IMR-90 (cell line): ENCODE measurements around the gene GALNT7. TPM values are rescaled to one million over a fixed set of nuclear protein-coding genes. Genes with fewer than 3 reads are reported as not detected.
A peak's percentile ranks its signal among the peaks of the same experiment; 100 is the strongest.

Source experiments
- ATAC-seq: fragments of 200-7000 bp; cut with Tn5 transposase; 2 replicates; pipeline ENCODE4 v1.9.1; 2020; ENCODE audit warnings: low read depth, mild to moderate bottlenecking, moderate library complexity
- BruUV-seq: library from RNA; stranded (reverse); fragments of 400-500 nt; replicated peaks from 2 replicates; lab custom pipeline; 2021; lab: Mats Ljungman, UMichigan
- CTCF ChIA-PET: fragments of 300-600 bp; formaldehyde crosslinking; extraction: SDS; loops from one replicate; lab custom pipeline; 2021; ENCODE audit warnings: antibody characterized with exemption; lab: Yijun Ruan, JAX
- POLR2A ChIA-PET: fragments of 300-600 bp; sonication (Branson Sonifier 250); formaldehyde crosslinking; loops from one replicate; lab custom pipeline; 2022; ENCODE audit warnings: antibody characterized with exemption; ENCODE audit not compliant: unreplicated experiment; lab: Charles Lee
- DNase-seq: peaks from one replicate; pipeline ENCODE4 v3.0.0; 2013
- H2AFZ ChIP-seq: replicated peaks from 2 replicates; pipeline ENCODE3; 2013; ENCODE audit warnings: low read length, mild to moderate bottlenecking; ENCODE audit not compliant: poor library complexity
- H2AK5ac ChIP-seq: 2 replicates; pipeline ENCODE4 v1.6.1; 2013; ENCODE audit warnings: low read depth, low read length, inconsistent platforms
- H2AK9ac ChIP-seq: replicated peaks from 2 replicates; pipeline ENCODE3; 2013; ENCODE audit warnings: mild to moderate bottlenecking, low read depth, low read length, moderate library complexity; ENCODE audit not compliant: poor library complexity
- H2BK120ac ChIP-seq: 2 replicates; pipeline ENCODE4 v1.6.1; 2013; ENCODE audit warnings: low read depth, low read length, inconsistent platforms
- H2BK15ac ChIP-seq: 3 replicates; pipeline ENCODE4 v1.6.1; 2013; ENCODE audit warnings: low read depth, low read length, inconsistent platforms
- H2BK20ac ChIP-seq: 2 replicates; pipeline ENCODE4 v1.6.1; 2013; ENCODE audit warnings: low read depth, mild to moderate bottlenecking, inconsistent platforms, low read length, moderate library complexity
- H2BK5ac ChIP-seq: 2 replicates; pipeline ENCODE4 v1.6.1; 2013; ENCODE audit warnings: mild to moderate bottlenecking, low read depth, low read length, inconsistent platforms; ENCODE audit not compliant: poor library complexity, severe bottlenecking
- H3K14ac ChIP-seq: replicated peaks from 2 replicates; pipeline ENCODE4 v1.6.1; 2013; ENCODE audit warnings: low read depth, low read length, inconsistent platforms
- H3K18ac ChIP-seq: 2 replicates; pipeline ENCODE4 v1.6.1; 2013; ENCODE audit warnings: low read depth, low read length, control low read depth
- H3K23ac ChIP-seq: 2 replicates; pipeline ENCODE4 v1.6.1; 2013; ENCODE audit warnings: low read depth, low read length, inconsistent platforms
- H3K27ac ChIP-seq: 2 replicates; pipeline ENCODE4 v1.5.1; 2013; ENCODE audit warnings: mild to moderate bottlenecking, control low read depth, low read length; ENCODE audit not compliant: insufficient read depth
- H3K27me3 ChIP-seq: 2 replicates; pipeline ENCODE4 v1.6.1; 2013; ENCODE audit warnings: low read length; ENCODE audit not compliant: control insufficient read depth, insufficient read depth
- H3K36me3 ChIP-seq: 2 replicates; pipeline ENCODE4 v1.6.1; 2013; ENCODE audit warnings: low read length, mixed read lengths; ENCODE audit not compliant: control insufficient read depth, insufficient read depth
- H3K4ac ChIP-seq: 2 replicates; pipeline ENCODE4 v1.6.1; 2013; ENCODE audit warnings: low read depth, low read length, inconsistent platforms
- H3K4me1 ChIP-seq: 2 replicates; pipeline ENCODE4 v1.6.1; 2013; ENCODE audit warnings: low read length, mixed read lengths; ENCODE audit not compliant: control insufficient read depth, insufficient read depth
- H3K4me2 ChIP-seq: 2 replicates; pipeline ENCODE4 v1.6.1; 2013; ENCODE audit warnings: low read depth, mild to moderate bottlenecking, control low read depth, low read length, moderate library complexity
- H3K4me3 ChIP-seq: 2 replicates; pipeline ENCODE4 v1.5.1; 2013; ENCODE audit warnings: low read depth, mild to moderate bottlenecking, control low read depth, low read length, moderate library complexity; ENCODE audit not compliant: insufficient read depth
- H3K56ac ChIP-seq: 2 replicates; pipeline ENCODE4 v1.6.1; 2013; ENCODE audit warnings: low read length, inconsistent platforms; ENCODE audit not compliant: insufficient read depth; ENCODE audit errors: extremely low read depth
- H3K79me1 ChIP-seq, 2 experiments: 2 replicates each; pipeline ENCODE4 v1.6.1; 2013; ENCODE audit warnings: low read length in 2 of 2, inconsistent platforms in 1 of 2, low read depth in 1 of 2
- H3K9ac ChIP-seq: 2 replicates; pipeline ENCODE4 v1.6.1; 2013; ENCODE audit warnings: low read depth, low read length, control low read depth
- H3K9me1 ChIP-seq: 2 replicates; pipeline ENCODE4 v1.6.1; 2013; ENCODE audit warnings: low read length, inconsistent platforms; ENCODE audit not compliant: insufficient read depth
- H3K9me3 ChIP-seq: 2 replicates; pipeline ENCODE4 v1.6.1; 2013; ENCODE audit warnings: low read length; ENCODE audit not compliant: control insufficient read depth, insufficient read depth
- H4K20me1 ChIP-seq: 2 replicates; pipeline ENCODE4 v1.6.1; 2013; ENCODE audit warnings: low read length, inconsistent platforms; ENCODE audit not compliant: insufficient read depth
- H4K5ac ChIP-seq: 2 replicates; pipeline ENCODE4 v1.6.1; 2013; ENCODE audit warnings: mild to moderate bottlenecking, low read depth, low read length, control low read depth
- H4K8ac ChIP-seq, 2 experiments: 2 replicates each; pipeline ENCODE4 v1.6.1; 2013; ENCODE audit warnings: low read depth in 2 of 2, low read length in 2 of 2, control low read depth in 1 of 2, inconsistent platforms in 1 of 2
- H4K91ac ChIP-seq: 2 replicates; pipeline ENCODE4 v1.6.1; 2013; ENCODE audit warnings: low read depth, low read length, inconsistent platforms; ENCODE audit not compliant: insufficient read depth
- BHLHE40 ChIP-seq: fragments of 150-350 bp; IDR thresholded peaks from 2 replicates; pipeline ENCODE4 v1.6.1; 2016; ENCODE audit warnings: mild to moderate bottlenecking, low read depth, low read length
- CEBPB ChIP-seq: IDR thresholded peaks from 2 replicates; pipeline ENCODE4 v1.6.1; 2012; ENCODE audit warnings: low read depth, low read length, improper control_type of control experiment
- CHD1 ChIP-seq: IDR thresholded peaks from 2 replicates; pipeline ENCODE4 v1.6.1; 2012; ENCODE audit warnings: low read depth, low read length, improper control_type of control experiment
- CTCF ChIP-seq: conservative IDR thresholded peaks from 2 replicates; pipeline ENCODE4 v1.5.1; 2012; ENCODE audit warnings: mild to moderate bottlenecking, low read depth, low read length, improper control_type of control experiment
- MAZ ChIP-seq: IDR thresholded peaks from 2 replicates; pipeline ENCODE4 v1.6.1; 2012; ENCODE audit warnings: low read depth, mild to moderate bottlenecking, low read length, improper control_type of control experiment, moderate library complexity, borderline replicate concordance
- MXI1 ChIP-seq: IDR thresholded peaks from 2 replicates; pipeline ENCODE4 v1.6.1; 2012; ENCODE audit warnings: low read depth, mild to moderate bottlenecking, low read length, moderate library complexity, borderline replicate concordance
- POLR2A ChIP-seq: IDR thresholded peaks from 2 replicates; pipeline ENCODE4 v1.6.1; 2012; ENCODE audit warnings: mild to moderate bottlenecking, low read depth, low read length
- RCOR1 ChIP-seq: IDR thresholded peaks from 2 replicates; pipeline ENCODE4 v1.6.1; 2012; ENCODE audit warnings: mild to moderate bottlenecking, low read length, improper control_type of control experiment; ENCODE audit not compliant: insufficient replicate concordance
- USF2 ChIP-seq: fragments of 150-350 bp; IDR thresholded peaks from 2 replicates; pipeline ENCODE4 v1.6.1; 2017; ENCODE audit warnings: mild to moderate bottlenecking, antibody characterized with exemption, low read length, low read depth
- WGBS, 2 experiments: methylation state at CpG; one replicate each; pipeline versions ENCODE4 v1.1.5 to v1.1.7; 2013; ENCODE audit warnings: missing lambda C conversion rate in 2 of 2; ENCODE audit not compliant: insufficient read length in 1 of 2; ENCODE audit errors: extremely low coverage in 2 of 2; 5-methylcytosine and 5-hydroxymethylcytosine counted together
- dilution Hi-C: fragments of 300-500 bp; cut with HindIII; formaldehyde crosslinking; loops from one replicate; pipeline ENCODE4 v1.14.3; 2018; ENCODE audit warnings: low sequenced_read_pairs; ENCODE audit not compliant: unreplicated experiment
- in situ Hi-C: fragments of 300-500 bp; cut with MboI; formaldehyde crosslinking; loops from 3 replicates; pipeline ENCODE4 v1.14.3; 2019; ENCODE audit warnings: low sequenced_read_pairs, inconsistent platforms, mixed read lengths
- intact Hi-C: fragments of 100-400 bp; cut with micrococcal nuclease; formaldehyde crosslinking; loops from 2 replicates; pipeline ENCODE4 v1.10.0; 2022
- polyA plus RNA-seq, 3 experiments: library from polyadenylated mRNA; depleted of rRNA; stranded (reverse); fragments of >200 nt; gene quantifications; 2 replicates each; pipeline ENCODE4 v1.2.3, GENCODE V29; 2012; ENCODE audit warnings: low replicate concordance in 1 of 3
- total RNA-seq: library from RNA; depleted of rRNA; stranded (reverse); fragments of >200 nt; gene quantifications from 2 replicates; pipeline ENCODE4 v1.2.3, GENCODE V29; 2012
- TF ChIP-seq, protein P1 (sequence below): fragments of 150-350 bp; IDR thresholded peaks from 2 replicates; pipeline ENCODE4 v1.6.1; 2016; ENCODE audit warnings: low read depth, mild to moderate bottlenecking, low read length, moderate library complexity, borderline replicate concordance

The GALNT7 gene
- total and polyA plus RNA-seq, 2 of the 4 experiments (the other 2 are of a cell fraction) = 19.1 to 31.2 TPM

GRCh38 chr4:173334085-173334890 is 165.7 kb downstream of the GALNT7 start, which contains the start of gene HMGB2:
Gene HMGB2 (minus strand): TSS chr4:173334358. CDS start chr4:173333649, 709 bp downstream.
- DNase-seq (peak; percentile 100), ATAC-seq (peak; percentile 94)
- TF ChIP-seq, protein P1, sequence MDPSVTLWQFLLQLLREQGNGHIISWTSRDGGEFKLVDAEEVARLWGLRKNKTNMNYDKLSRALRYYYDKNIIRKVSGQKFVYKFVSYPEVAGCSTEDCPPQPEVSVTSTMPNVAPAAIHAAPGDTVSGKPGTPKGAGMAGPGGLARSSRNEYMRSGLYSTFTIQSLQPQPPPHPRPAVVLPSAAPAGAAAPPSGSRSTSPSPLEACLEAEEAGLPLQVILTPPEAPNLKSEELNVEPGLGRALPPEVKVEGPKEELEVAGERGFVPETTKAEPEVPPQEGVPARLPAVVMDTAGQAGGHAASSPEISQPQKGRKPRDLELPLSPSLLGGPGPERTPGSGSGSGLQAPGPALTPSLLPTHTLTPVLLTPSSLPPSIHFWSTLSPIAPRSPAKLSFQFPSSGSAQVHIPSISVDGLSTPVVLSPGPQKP = no peak
- TF ChIP-seq MAZ (peak; percentile 35; the same call in 1 of the 2 replicates), CTCF (no peak), MXI1 (peak; percentile 87), BHLHE40 (0 out of 2 replicates have a peak, but pooled peaks have one; percentile 4), RCOR1 (no peak), CEBPB (peak; percentile 81), POLR2A (peak; percentile 98), CHD1 (no peak), USF2 (peak; percentile 71)
- Histone ChIP-seq H2AFZ (peak within 1 kb of the TSS; percentile 93), H3K36me3 (peaks cover 4% of the 10 kb centered on the region), H3K9me1 (no peaks in the 10 kb centered on the region; the same call in 1 of the 2 replicates), H4K8ac (peak within 1 kb of the TSS; percentile 65 to 69; a peak in 3 of 4 replicates), H3K27me3 (no peaks in the 10 kb centered on the region), H4K91ac (peak within 1 kb of the TSS; percentile 97), H2AK5ac (peak within 1 kb of the TSS; percentile 74), H3K79me1 (peaks cover 0 to 4% of the 10 kb centered on the region in 2 experiments; a peak in 3 of 4 replicates), H3K56ac (peak within 1 kb of the TSS; percentile 91), H3K18ac (peak within 1 kb of the TSS; percentile 28; the same call in 1 of the 2 replicates), H4K5ac (peak within 1 kb of the TSS; percentile 21), H3K14ac (peak within 1 kb of the TSS; percentile 89), H2BK15ac (no peak within 1 kb of the TSS), H2BK20ac (no peak within 1 kb of the TSS), H3K23ac (peak within 1 kb of the TSS; percentile 88), H3K4me3 (peak within 1 kb of the TSS; percentile 75), H2AK9ac (peak within 1 kb of the TSS; percentile 100), H2BK120ac (peak within 1 kb of the TSS; percentile 44; the same call in 1 of the 2 replicates), H2BK5ac (peak within 1 kb of the TSS; percentile 86), H3K4ac (peak within 1 kb of the TSS; percentile 87), H3K9ac (peak within 1 kb of the TSS; percentile 93), H4K20me1 (no peaks in the 10 kb centered on the region), H3K4me1 (no peaks in the 10 kb centered on the region), H3K9me3 (no peaks in the 10 kb centered on the region), H3K4me2 (peak within 1 kb of the TSS; percentile 99), H3K27ac (peak within 1 kb of the TSS; percentile 89)
- in situ Hi-C loops (no loop called here), intact Hi-C loops (loop anchor here (1.0 to 5.0 kb wide), 3 partner anchors 36 to 155 kb away; partner anchors contain the start of gene SAP30), dilution Hi-C loops (no loop called here)
- BruUV-seq = no TSS peak
- POLR2A ChIA-PET = interaction anchor here (0.6 to 1.2 kb wide), 6 partner anchors 12 to 40 kb away, joined by 3 to 5 read pairs (median 4); partner anchors contain the start of gene SAP30
- CTCF ChIA-PET = no interaction called here
- WGBS, 2 experiments = 1% methylated on average over 26 of the region's 61 CpGs; no CpG with 5 or more reads in 1 of the 2 experiments
